ENCODE data around the gene MTHFD1L.
"Not testable (repeated sequence)": the region's sequence is repeated elsewhere in the genome, so short reads cannot be mapped to it uniquely, and the experiment has no call there.

DNA sequence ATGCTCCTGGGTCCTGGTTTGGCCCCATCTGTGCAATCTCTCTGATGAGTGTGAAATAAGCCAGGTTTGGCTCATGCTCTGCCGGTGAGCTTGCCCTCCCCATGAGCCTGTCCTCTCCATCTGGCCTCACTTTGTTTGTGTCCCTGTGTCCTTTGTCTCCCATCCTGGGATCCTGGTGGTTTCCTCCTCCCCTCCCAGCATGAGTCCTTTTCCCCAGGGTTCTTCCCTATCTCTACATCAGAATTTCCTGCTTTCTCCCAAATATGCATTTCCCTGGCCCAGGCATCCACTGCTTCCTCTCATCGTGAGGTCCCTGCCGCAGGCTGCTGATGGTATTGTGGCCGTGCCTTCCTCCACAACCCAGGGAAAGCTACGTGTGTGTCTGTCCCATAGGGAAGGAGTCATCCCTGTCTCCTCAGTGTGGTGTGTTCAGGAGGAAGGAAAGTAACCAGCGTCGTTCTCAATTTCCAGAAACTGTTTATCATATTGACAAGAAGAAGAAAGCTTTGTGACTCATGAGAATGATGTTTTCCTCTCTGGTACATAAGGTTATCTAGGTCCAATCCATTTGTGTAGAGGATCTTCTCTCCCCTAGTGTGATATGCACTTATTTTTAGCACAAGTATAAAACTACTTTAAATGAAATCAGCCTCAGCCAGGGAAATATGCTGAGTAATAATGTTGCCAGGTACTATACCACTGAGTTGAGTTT, 180.2 kb downstream of the MTHFD1L start:
- not testable (repeated sequence) for TF ChIP-seq POLR2AphosphoS5 (IDR thresholded peaks at IDR 0.05; ENCODE audit: borderline replicate concordance, low read depth, low read length); EZH2 (IDR thresholded peaks at IDR 0.05)
